ENCODE measurements around the gene LIMK2.
A peak's percentile ranks its signal among the peaks of the same experiment; 100 is the strongest.

Gene LIMK2

GRCh38 chr22:31260474-31260856, 48.4 kb downstream of the LIMK2 start:
- DNase-seq, result no peak
- intact Hi-C loops (cut with DNase I), result no loop called here

DNA sequence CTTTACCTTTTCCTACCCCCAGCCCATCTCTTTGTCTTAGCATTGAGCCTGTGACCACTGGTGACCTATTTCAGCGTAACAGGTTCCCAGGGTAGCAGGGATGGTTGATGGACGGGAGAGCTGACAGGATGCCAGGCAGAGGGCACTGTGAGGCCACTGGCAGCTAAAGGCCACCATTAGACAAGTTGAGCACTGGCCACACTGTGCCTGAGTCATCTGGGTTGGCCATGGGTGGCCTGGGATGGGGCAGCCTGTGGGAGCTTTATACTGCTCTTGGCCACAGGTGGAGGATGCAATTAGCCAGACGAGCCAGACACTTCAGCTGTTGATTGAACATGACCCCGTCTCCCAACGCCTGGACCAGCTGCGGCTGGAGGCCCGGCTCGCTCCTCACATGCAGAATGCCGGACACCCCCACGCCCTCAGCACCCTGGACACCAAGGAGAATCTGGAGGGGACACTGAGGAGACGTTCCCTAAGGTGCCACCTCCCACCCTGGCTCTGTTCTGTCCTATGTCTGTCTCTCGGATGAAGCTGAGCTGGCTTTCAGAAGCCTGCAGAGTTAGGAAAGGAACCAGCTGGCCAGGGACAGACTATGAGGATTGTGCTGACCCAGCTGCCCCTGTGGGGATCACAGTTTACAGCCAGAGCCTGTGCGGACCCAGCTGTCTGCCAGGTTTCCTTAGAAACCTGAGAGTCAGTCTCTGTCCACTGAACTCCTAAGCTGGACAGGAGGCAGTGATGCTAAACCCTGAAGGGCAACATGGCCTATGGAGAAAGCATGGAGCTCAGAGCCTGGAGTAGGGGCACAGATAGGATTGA, 50.4 kb downstream of the LIMK2 start:
- peak in 1 of 42 donors; percentile 58 for DNase-seq
- intact Hi-C loops (cut with DNase I), result no loop called here

DNA sequence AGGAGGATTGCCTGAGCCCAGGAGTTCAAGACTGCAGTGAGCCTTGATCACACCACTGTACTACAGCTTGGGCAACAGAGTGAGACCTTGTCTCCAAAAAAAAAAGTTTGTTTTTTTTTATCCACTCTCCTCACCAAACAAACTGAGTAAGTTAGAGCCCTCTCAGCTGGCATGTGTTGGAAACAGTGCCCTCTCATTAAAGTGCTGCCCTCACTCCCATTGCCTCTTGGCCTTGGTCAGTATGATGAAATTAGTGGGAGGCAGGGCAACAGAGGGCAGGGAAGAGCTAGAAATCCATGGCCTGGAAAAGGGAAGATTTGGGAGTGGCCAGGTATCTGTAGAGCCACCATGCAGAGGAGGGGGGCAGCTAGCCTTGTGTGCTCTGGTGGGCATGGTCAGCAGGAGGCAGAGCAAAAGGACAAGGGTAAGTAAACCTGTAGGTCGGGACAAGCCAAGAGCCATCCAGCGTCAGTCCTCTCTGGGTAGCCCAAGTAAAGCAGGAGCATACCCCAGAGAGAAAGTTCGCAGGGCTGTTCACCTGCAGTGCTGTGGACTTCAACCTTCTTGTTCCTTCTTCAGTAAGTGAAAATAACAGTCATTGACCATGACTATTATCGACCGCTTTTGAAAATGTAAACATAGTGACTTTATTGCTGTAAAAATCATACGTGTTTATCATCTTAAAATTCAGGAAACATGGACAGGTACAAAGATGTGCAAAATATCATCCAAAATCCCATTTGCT, 52.0 kb downstream of the LIMK2 start:
- DNase-seq, result no peak
- intact Hi-C loops (cut with DNase I), result no loop called here

DNA sequence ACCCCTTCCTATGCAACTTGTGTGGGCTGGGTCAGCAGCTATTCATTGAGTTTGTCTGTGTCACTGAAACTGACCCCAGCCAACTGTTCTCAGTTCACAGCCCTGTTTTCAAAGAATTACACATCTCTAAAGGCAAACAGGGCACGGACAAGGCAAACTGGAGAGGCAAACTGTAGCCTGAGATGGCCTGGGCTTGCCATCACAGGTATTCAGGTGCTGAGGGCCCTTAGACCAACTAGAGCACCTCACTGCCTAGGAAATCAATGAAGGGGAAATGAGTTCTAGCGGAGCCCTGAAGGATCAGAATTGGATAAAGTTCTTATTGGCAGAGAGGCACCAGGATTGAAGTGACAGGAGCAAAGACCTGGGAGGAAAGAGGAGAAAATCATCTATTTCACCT, 56.2 kb downstream of the LIMK2 start:
- DNase-seq, result no peak
- intact Hi-C loops (cut with DNase I), result no loop called here

GRCh38 chr22:31269892-31270579, 57.9 kb downstream of the LIMK2 start:
- no peak for DNase-seq
- intact Hi-C loops (cut with DNase I), result no loop called here

GRCh38 chr22:31271026-31271425, 58.9 kb downstream of the LIMK2 start:
- intact Hi-C loops (cut with DNase I), result no loop called here
- DNase-seq, result no peak

GRCh38 chr22:31271485-31271884, 59.4 kb downstream of the LIMK2 start:
- intact Hi-C loops (cut with DNase I), result no loop called here
- no peak for DNase-seq

GRCh38 chr22:31272522-31273446, 60.7 kb downstream of the LIMK2 start:
- intact Hi-C loops (cut with DNase I), result no loop called here
- DNase-seq, result peak in 33 of 42 donors; percentile 25 to 86 (median 68)

GRCh38 chr22:31274017-31274416, 61.9 kb downstream of the LIMK2 start:
- no peak for DNase-seq
- intact Hi-C loops (cut with DNase I), result no loop called here

DNA sequence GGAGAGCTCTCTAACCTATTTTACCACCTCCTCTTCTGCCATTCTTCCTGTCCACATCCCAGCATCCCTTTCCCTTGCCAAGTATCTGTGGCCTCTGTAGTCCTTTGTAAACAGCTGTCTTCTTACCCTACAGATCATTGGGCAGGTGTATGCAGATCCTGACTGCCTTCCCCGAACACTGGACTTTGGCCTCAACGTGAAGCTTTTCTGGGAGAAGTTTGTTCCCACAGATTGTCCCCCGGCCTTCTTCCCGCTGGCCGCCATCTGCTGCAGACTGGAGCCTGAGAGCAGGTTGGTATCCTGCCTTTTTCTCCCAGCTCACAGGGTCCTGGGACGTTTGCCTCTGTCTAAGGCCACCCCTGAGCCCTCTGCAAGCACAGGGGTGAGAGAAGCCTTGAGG, 62.9 kb downstream of the LIMK2 start:
- intact Hi-C loops (cut with DNase I), result no loop called here
- DNase-seq, result no peak

- intact Hi-C loops (cut with DNase I), result no loop called here
- no peak for DNase-seq
These were observed 63.5 kb downstream of the LIMK2 start for GRCh38 chr22:31275576-31275975.

DNA sequence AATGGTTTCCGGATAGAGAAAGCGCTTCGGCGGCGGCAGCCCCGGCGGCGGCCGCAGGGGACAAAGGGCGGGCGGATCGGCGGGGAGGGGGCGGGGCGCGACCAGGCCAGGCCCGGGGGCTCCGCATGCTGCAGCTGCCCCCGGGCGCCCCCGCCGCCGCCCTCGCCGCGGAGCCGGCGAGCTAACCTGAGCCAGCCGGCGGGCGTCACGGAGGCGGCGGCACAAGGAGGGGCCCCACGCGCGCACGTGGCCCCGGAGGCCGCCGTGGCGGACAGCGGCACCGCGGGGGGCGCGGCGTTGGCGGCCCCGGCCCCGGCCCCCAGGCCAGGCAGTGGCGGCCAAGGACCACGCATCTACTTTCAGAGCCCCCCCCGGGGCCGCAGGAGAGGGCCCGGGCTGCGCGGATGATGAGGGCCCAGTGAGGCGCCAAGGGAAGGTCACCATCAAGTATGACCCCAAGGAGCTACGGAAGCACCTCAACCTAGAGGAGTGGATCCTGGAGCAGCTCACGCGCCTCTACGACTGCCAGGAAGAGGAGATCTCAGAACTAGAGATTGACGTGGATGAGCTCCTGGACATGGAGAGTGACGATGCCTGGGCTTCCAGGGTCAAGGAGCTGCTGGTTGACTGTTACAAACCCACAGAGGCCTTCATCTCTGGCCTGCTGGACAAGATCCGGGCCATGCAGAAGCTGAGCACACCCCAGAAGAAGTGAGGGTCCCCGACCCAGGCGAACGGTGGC, 64.5 kb downstream of the LIMK2 start:
- no peak for DNase-seq
- intact Hi-C loops (cut with DNase I), result no loop called here

- no peak for DNase-seq
- intact Hi-C loops (cut with DNase I), result no loop called here
These were observed 65.6 kb downstream of the LIMK2 start for GRCh38 chr22:31277741-31278140.

- intact Hi-C loops (cut with DNase I), result no loop called here
- DNase-seq, result no peak
These were observed 66.1 kb downstream of the LIMK2 start for GRCh38 chr22:31278151-31278621.

DNA sequence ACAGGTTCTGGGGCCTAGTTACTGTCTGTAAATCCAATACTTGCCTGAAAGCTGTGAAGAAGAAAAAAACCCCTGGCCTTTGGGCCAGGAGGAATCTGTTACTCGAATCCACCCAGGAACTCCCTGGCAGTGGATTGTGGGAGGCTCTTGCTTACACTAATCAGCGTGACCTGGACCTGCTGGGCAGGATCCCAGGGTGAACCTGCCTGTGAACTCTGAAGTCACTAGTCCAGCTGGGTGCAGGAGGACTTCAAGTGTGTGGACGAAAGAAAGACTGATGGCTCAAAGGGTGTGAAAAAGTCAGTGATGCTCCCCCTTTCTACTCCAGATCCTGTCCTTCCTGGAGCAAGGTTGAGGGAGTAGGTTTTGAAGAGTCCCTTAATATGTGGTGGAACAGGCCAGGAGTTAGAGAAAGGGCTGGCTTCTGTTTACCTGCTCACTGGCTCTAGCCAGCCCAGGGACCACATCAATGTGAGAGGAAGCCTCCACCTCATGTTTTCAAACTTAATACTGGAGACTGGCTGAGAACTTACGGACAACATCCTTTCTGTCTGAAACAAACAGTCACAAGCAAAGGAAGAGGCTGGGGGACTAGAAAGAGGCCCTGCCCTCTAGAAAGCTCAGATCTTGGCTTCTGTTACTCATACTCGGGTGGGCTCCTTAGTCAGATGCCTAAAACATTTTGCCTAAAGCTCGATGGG, 66.7 kb downstream of the LIMK2 start:
- intact Hi-C loops (cut with DNase I), result no loop called here
- DNase-seq, result no peak

DNA sequence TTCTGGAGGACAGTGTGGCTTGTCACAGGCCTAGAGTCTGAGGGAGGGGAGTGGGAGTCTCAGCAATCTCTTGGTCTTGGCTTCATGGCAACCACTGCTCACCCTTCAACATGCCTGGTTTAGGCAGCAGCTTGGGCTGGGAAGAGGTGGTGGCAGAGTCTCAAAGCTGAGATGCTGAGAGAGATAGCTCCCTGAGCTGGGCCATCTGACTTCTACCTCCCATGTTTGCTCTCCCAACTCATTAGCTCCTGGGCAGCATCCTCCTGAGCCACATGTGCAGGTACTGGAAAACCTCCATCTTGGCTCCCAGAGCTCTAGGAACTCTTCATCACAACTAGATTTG, 67.2 kb downstream of the LIMK2 start:
- DNase-seq, result no peak
- intact Hi-C loops (cut with DNase I), result no loop called here

- intact Hi-C loops (cut with DNase I), result no loop called here
- DNase-seq, result no peak
These were observed 67.9 kb downstream of the LIMK2 start for GRCh38 chr22:31279821-31280505.

All from head of caudate nucleus (tissue), 42 donors.